T-cell (primary cell): ENCODE data around the gene TIPRL. TPM values are rescaled to one million over a fixed set of nuclear protein-coding genes. Genes with fewer than 3 reads are reported as not detected.
"Not testable (repeated sequence)": the region's sequence is repeated elsewhere in the genome, so short reads cannot be mapped to it uniquely, and the experiment has no call there.

Source experiments
- ATAC-seq, 4 experiments: fragments of 200-7000 bp in 3 of 4; fragments of 150-1000 bp in 1 of 4; cut with Tn5 transposase; replicated peaks in 1 of 4; 1 replicate in 3 of 4; 2 replicates in 1 of 4; pipeline ENCODE4 v1.10.0; 2021; ENCODE audit warnings: moderate library complexity in 3 of 4, mild to moderate bottlenecking in 2 of 4, moderate number of reproducible peaks in 1 of 4
- CTCF ChIA-PET, 2 donors: fragments of 300-600 bp; sonication (Branson Sonifier 250); formaldehyde crosslinking; loops; one replicate each; lab custom pipeline; 2022; ENCODE audit warnings: antibody characterized with exemption in 2 of 2; lab: Charles Lee
- POLR2A ChIA-PET, 2 donors: fragments of 300-600 bp; sonication (Branson Sonifier 250); formaldehyde crosslinking; loops; one replicate each; lab custom pipeline; 2022; ENCODE audit warnings: antibody characterized with exemption in 2 of 2; lab: Charles Lee
- DNase-seq, 35 experiments: peaks; one replicate each; pipeline versions ENCODE4 v3.0.0 to v3.0.0-alpha.2; 2013 to 2023
- H3K27ac ChIP-seq: one replicate; pipeline ENCODE4 v1.5.1; 2013; ENCODE audit warnings: low read length
- H3K27me3 ChIP-seq, 2 experiments: replicated peaks in 1 of 2; 1 replicate in 1 of 2; 2 replicates in 1 of 2; pipeline versions ENCODE4 v1.6.1 to v1.7.0; 2013; ENCODE audit warnings: low read length in 1 of 2, mixed read lengths in 1 of 2; ENCODE audit not compliant: control insufficient read depth in 2 of 2, insufficient read depth in 2 of 2; ENCODE audit errors: extremely low read depth in 1 of 2
- H3K36me3 ChIP-seq, 2 donors: 1 replicate in 1 of 2; 2 replicates in 1 of 2; pipeline versions ENCODE4 v1.6.1 to v1.7.0; 2013; ENCODE audit warnings: low read length in 1 of 2; ENCODE audit not compliant: control insufficient read depth in 2 of 2, insufficient read depth in 1 of 2; ENCODE audit errors: extremely low read depth in 1 of 2
- H3K4me1 ChIP-seq, 2 experiments: 1 replicate in 1 of 2; 2 replicates in 1 of 2; pipeline versions ENCODE4 v1.6.1 to v1.7.0; 2013; ENCODE audit warnings: low read length in 2 of 2, mixed read lengths in 1 of 2; ENCODE audit not compliant: insufficient read depth in 2 of 2, control insufficient read depth in 1 of 2; ENCODE audit errors: extremely low read depth in 1 of 2
- H3K4me3 ChIP-seq, 2 donors: 1 replicate in 1 of 2; 2 replicates in 1 of 2; pipeline versions ENCODE4 v1.5.1 to v1.7.0; 2013; ENCODE audit warnings: mild to moderate bottlenecking in 2 of 2, low read length in 1 of 2, moderate library complexity in 1 of 2; ENCODE audit not compliant: control insufficient read depth in 1 of 2; ENCODE audit errors: extremely low read depth in 1 of 2
- H3K9me3 ChIP-seq: 2 replicates; pipeline ENCODE4 v1.7.0; 2013
- H3K27ac Mint-ChIP-seq, 2 donors: one replicate each; pipeline ENCODE4 v1.8.0; 2020 to 2021; ENCODE audit warnings: mild to moderate bottlenecking in 2 of 2, mixed read lengths in 2 of 2
- H3K27me3 Mint-ChIP-seq, 2 donors: one replicate each; pipeline ENCODE4 v1.8.0; 2021 to 2022; ENCODE audit warnings: mixed read lengths in 2 of 2
- H3K36me3 Mint-ChIP-seq: one replicate; pipeline ENCODE4 v1.8.0; 2021; ENCODE audit warnings: mixed read lengths
- H3K4me1 Mint-ChIP-seq, 3 donors: one replicate each; pipeline ENCODE4 v1.8.0; 2020 to 2022; ENCODE audit warnings: mixed read lengths in 3 of 3, mild to moderate bottlenecking in 1 of 3
- H3K4me3 Mint-ChIP-seq, 3 donors: one replicate each; pipeline ENCODE4 v1.8.0; 2020 to 2022; ENCODE audit warnings: mild to moderate bottlenecking in 3 of 3, mixed read lengths in 3 of 3, moderate library complexity in 3 of 3
- H3K9me3 Mint-ChIP-seq, 3 donors: one replicate each; pipeline ENCODE4 v1.8.0; 2020 to 2022; ENCODE audit warnings: mixed read lengths in 3 of 3
- WGBS: methylation state at CpG from one replicate; pipeline ENCODE4 v1.1.5; 2013; ENCODE audit warnings: missing lambda C conversion rate; ENCODE audit not compliant: insufficient coverage; 5-methylcytosine and 5-hydroxymethylcytosine counted together
- total RNA-seq, 35 experiments: library from RNA in 6 of 35; stranded (reverse) in 6 of 35; fragments of 120-200 nt in 1 of 35; gene quantifications; one replicate each; pipeline versions ENCODE4 v1.2.1 to v1.2.4 and lab custom pipeline; 2013 to 2026

Gene TIPRL
- total RNA-seq, 5 donors from 2014 or later (not counting 1 experiment from before 2014, with no cell fraction given): 13.8 to 26.6 (median 22.3) TPM

DNA sequence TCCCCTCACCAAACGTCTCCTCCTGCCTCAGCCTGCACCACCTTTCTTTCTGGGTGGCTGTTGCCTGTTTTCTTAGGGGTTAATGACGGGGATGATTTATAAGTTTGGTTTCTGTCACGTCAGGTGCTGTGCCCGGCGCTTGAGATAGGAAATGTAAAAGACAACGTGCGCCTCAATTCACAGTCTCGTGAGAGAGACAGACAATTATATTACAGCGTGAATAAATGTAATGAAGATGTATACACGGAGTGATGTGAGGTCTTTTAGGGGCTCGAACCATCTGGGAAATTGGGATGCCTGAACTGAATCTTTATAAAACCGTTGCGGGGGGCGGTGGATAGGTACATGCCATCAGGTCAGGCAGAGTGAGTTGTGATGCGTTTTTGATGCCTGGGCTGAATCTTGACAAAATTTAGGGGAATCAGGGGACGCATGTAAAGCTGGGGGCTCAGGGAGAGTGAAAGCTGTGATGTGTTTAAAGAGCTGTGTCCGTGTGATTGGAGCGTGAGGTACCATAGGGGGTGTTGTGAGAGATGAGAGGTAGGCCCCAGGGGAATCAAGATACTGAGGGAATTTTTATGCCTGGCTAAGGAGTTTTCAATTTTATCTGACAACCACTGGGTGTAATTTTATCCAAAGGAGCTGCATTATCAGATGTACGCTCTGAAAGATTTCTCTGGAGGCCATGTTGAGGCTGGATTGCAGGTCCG lies 831 bp downstream of the TIPRL start:
- peaks cover 8% of the 10 kb centered on the region for H3K36me3 Mint-ChIP-seq
- no peaks in the 10 kb centered on the region for H3K9me3 ChIP-seq
- H3K27me3 ChIP-seq: no peaks in the 10 kb centered on the region
- peak overlapping the region; percentile 96 for H3K27ac ChIP-seq
- peaks cover 0 to 4% of the 10 kb centered on the region in 2 donors for H3K27me3 Mint-ChIP-seq
- POLR2A ChIA-PET: interaction anchor here in 1 of 2 donors (0.6 kb wide), 1 partner anchor 13 kb away, joined by 3 read pairs; no protein-coding TSS in a partner anchor
- DNase-seq (no peak), ATAC-seq (no peak)
- peaks cover 15 to 21% (median 19%) of the 10 kb centered on the region in 3 donors for H3K4me1 Mint-ChIP-seq
- WGBS: 15% methylated on average over 14 of the region's 20 CpGs
- no peaks in the 10 kb centered on the region for H3K9me3 Mint-ChIP-seq
- H3K4me3 ChIP-seq: peak overlapping the region; percentile 97 to 99
- H3K4me1 ChIP-seq: peaks cover 10 to 24% of the 10 kb centered on the region in 2 experiments
- H3K4me3 Mint-ChIP-seq: no peak overlapping the region
- CTCF ChIA-PET: interaction anchor here (0.5 to 0.8 kb wide), 2 partner anchors 47 to 1560 kb away, joined by 3 read pairs; partner anchors contain the start of gene SFT2D2 (in 1 of the 2)
- H3K27ac Mint-ChIP-seq: no peak overlapping the region
- peaks cover 0 to 5% of the 10 kb centered on the region in 2 donors for H3K36me3 ChIP-seq

DNA sequence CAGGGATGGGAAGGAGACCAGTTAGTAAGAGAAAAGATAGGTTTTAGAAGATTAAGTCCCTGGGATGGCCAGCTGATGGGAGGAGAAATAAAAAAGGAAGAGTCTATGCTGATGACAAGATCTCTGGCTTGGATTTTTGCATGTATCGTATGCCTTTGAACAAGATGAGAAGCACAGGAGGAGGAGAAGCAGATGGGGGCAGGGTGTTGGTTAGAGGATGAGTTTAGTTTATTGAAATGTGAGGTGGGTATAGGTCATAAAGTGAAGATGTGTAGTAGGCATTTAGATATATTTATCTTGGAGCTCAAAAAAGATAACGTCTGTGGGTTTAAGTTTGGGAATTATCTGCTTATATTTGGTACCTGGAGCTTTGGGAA lies 1.4 kb downstream of the TIPRL start:
- Histone ChIP-seq H3K27ac (peak overlapping the region; percentile 96), H3K36me3 (peaks cover 0 to 10% of the 10 kb centered on the region in 2 donors), H3K27me3 (no peaks in the 10 kb centered on the region), H3K4me1 (peaks cover 10 to 24% of the 10 kb centered on the region in 2 experiments), H3K4me3 (peak overlapping the region; percentile 97 to 99), H3K9me3 (no peaks in the 10 kb centered on the region)
- H3K9me3 Mint-ChIP-seq: no peaks in the 10 kb centered on the region
- peaks cover 11% of the 10 kb centered on the region for H3K36me3 Mint-ChIP-seq
- H3K27me3 Mint-ChIP-seq: peaks cover 0 to under 1% of the 10 kb centered on the region in 2 donors
- no peak overlapping the region for H3K27ac Mint-ChIP-seq
- ChIA-PET POLR2A (interaction anchor here (0.6 kb wide), 2 partner anchors 13 to 46 kb away, joined by 3 read pairs; no protein-coding TSS in a partner anchor), CTCF (interaction anchor here in 1 of 2 donors (0.8 kb wide), 1 partner anchor 46 kb away, joined by 3 read pairs; the partner anchor contains the start of gene SFT2D2)
- H3K4me1 Mint-ChIP-seq: peaks cover 15 to 23% (median 19%) of the 10 kb centered on the region in 3 donors
- peak in 1 of 35 experiments; percentile 13 for DNase-seq
- ATAC-seq: no peak
- WGBS: 63% methylated on average over 2 of the region's 2 CpGs
- no peak overlapping the region for H3K4me3 Mint-ChIP-seq

DNA sequence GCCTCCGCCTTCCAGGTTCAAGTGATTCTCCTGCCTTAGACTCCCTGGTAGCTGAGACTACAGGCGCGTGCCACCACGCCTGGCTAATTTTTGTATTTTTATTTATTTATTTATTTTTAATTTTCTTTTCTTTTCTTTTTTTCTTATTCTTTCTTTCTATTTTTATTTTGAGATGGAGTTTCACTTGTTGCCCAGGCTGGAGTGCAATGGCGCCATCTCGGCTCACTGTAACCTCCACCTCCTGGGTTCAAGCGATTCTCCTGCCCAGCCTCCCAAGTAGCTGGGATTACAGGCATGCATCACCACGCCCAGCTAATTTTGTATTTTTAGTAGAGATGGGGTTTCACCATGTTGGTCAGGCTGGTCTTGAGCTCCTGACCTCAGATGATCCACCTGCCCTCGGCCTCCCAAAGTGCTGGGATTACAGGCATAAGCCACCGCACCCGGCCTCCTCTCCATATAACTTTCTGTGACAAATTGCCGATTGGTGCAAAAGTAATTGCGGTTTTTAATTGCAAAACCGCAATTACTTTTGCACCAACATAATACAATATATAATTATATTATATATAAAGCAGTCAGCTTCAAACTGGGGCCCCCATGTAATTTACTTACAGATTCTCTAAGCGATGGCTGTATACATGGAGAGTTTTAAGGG lies 2.4 kb downstream of the TIPRL start:
- CTCF ChIA-PET, H3K27me3 Mint-ChIP-seq, H3K4me3 ChIP-seq, H3K27me3 ChIP-seq, H3K27ac ChIP-seq, H3K9me3 Mint-ChIP-seq, H3K9me3 ChIP-seq, H3K27ac Mint-ChIP-seq, DNase-seq, POLR2A ChIA-PET, ATAC-seq: not testable (repeated sequence)
- H3K4me3 Mint-ChIP-seq: peak overlapping the region in 1 of 3 donors; percentile 33
- H3K4me1 ChIP-seq: peaks cover 10 to 24% of the 10 kb centered on the region in 2 experiments
- H3K36me3 Mint-ChIP-seq: peaks cover 11% of the 10 kb centered on the region
- H3K36me3 ChIP-seq: peaks cover 0 to 10% of the 10 kb centered on the region in 2 donors
- no CpG with 5 or more reads among the region's 15 CpGs for WGBS
- peaks cover 15 to 24% (median 19%) of the 10 kb centered on the region in 3 donors for H3K4me1 Mint-ChIP-seq

DNA sequence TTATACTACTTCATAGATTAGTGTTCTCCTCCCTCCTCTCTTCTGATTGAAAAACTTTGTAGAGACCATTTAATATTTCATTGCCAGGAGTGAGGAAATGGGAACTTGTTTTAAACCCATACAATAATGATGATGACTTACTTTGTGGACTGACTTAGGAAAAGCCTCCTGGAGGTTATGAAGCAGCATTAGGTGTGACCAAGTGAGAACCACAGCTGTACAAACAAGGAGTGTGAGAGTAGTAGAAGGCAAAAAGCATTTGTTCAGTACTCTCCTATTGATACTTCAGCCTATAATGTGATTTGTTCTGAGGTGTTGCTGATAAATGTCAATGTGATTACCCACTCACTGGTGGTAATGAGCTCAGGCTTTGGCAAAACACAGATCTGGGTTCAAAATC lies 8.4 kb downstream of the TIPRL start:
- H3K4me3 Mint-ChIP-seq: no peak overlapping the region
- no peak for ATAC-seq
- peaks cover 16 to 31% (median 21%) of the 10 kb centered on the region in 3 donors for H3K4me1 Mint-ChIP-seq
- H3K9me3 Mint-ChIP-seq: no peaks in the 10 kb centered on the region
- no peak for DNase-seq
- no peaks in the 10 kb centered on the region for H3K27me3 Mint-ChIP-seq
- H3K27ac ChIP-seq: no peak overlapping the region
- ChIA-PET CTCF (no interaction called here), POLR2A (no interaction called here)
- no peaks in the 10 kb centered on the region for H3K4me1 ChIP-seq
- H3K9me3 ChIP-seq: no peaks in the 10 kb centered on the region
- peaks cover 16 to 53% of the 10 kb centered on the region in 2 donors for H3K36me3 ChIP-seq
- H3K36me3 Mint-ChIP-seq: peaks cover 41% of the 10 kb centered on the region
- no peak overlapping the region for H3K4me3 ChIP-seq
- no peak overlapping the region for H3K27ac Mint-ChIP-seq
- no peaks in the 10 kb centered on the region for H3K27me3 ChIP-seq

DNA sequence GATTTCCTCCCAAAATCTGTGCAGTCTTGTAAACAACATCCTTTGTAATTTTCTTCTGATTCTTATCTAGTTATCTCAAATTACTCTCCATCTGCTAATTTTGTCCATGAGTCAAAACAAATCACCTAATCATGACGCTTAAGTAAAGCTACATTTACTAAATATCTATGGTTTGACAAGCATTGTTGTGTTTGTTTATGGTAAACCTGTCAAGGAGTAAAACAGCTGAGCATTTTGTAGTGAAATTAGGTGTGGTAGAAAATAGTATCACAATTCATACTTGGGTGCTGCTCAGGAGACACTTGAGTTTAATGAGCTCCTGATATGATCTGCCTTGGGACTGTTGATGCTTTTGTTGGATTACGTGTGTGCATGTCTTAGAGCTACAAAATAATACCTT lies 11.6 kb downstream of the TIPRL start:
- H3K4me3 ChIP-seq: no peak overlapping the region
- H3K36me3 Mint-ChIP-seq: peaks cover 49% of the 10 kb centered on the region
- ChIA-PET CTCF (interaction anchor here in 1 of 2 donors (0.6 kb wide), 1 partner anchor 566 kb away, joined by 5 read pairs; no protein-coding TSS in a partner anchor), POLR2A (no interaction called here)
- ATAC-seq: no peak
- H3K9me3 ChIP-seq: no peaks in the 10 kb centered on the region
- DNase-seq: no peak
- no peak overlapping the region for H3K4me3 Mint-ChIP-seq
- H3K4me1 Mint-ChIP-seq: peaks cover 8 to 15% (median 8%) of the 10 kb centered on the region in 3 donors
- H3K4me1 ChIP-seq: no peaks in the 10 kb centered on the region
- peaks cover 16 to 59% of the 10 kb centered on the region in 2 donors for H3K36me3 ChIP-seq
- H3K9me3 Mint-ChIP-seq: no peaks in the 10 kb centered on the region
- no CpG with 5 or more reads among the region's 2 CpGs for WGBS
- H3K27ac ChIP-seq: no peak overlapping the region
- no peaks in the 10 kb centered on the region for H3K27me3 ChIP-seq
- H3K27me3 Mint-ChIP-seq: no peaks in the 10 kb centered on the region
- no peak overlapping the region for H3K27ac Mint-ChIP-seq
